CD4-positive, alpha-beta T cell treated with Interleukin-6 for 4 hours (primary cell): ENCODE data around the gene PTPRN2.

Experiments used
- DNase-seq: peaks from one replicate; pipeline ENCODE4 v3.0.0-alpha.2; 2020; ENCODE audit warnings: mixed read lengths

The PTPRN2 gene

DNA sequence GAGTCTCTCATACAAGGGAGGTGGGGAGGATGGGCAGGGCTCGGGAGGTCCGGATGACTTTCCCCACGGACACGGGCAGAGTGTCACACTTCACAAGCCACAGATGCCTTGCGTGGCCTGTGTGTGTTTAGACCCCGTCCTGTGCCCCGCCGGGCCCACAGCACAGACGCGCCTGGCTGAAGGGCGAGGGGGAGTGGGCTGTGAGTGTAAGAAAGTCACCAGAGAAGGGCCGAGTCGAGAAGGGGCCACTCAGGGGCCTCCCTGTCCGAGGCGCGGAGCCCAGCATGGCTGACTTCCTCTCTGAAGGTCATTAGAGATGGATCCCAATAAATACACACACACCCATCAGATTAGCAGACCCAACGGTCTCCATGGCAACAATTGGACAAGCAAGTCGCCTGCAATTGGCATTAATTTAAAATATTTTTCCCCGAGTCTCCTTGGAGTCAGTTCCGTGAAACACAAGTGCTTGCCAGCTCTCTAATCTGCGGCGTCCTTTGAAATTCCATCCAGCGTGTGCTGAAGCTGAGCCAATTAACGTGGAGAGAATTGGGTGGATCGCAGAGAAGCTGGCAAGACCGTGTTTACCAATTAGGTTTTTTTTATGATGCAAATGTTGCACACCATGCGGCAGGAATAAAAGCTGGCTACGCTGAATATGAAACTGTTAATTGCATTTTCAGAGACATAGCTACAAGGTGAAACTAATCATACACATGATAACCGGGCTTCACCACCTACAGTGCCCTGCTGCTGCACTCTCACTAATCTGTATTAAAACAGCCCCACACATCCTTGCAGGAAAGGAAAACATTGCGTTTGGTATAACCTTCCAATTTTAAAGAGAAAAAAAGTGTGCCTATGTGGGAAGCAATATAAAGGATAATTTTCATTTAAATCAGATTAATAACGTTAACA lies 571.2 kb downstream of the PTPRN2 start:
- DNase-seq = no peak

GRCh38 chr7:158015403-158016179 lies 572.0 kb downstream of the PTPRN2 start:
- no peak for DNase-seq

DNA sequence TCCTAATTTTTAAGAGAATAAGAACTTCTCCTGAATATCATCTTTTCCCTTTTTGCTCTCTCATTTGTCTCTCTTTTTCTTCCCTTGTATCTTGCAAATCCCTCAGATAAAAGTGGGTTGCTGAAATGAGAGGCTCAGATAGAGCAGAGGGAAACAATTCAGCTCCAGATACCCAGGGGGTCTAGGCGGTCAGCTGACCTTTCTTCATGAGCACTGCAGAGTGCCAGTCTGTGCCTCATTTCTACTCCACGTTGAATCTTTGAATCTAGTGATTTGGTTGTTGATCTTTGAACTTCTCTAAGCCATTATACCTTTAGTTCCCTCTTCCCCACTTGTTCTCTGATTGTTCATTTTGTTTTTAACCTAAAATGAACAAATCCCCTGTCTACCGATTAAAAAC lies 572.6 kb downstream of the PTPRN2 start:
- DNase-seq = no peak

DNA sequence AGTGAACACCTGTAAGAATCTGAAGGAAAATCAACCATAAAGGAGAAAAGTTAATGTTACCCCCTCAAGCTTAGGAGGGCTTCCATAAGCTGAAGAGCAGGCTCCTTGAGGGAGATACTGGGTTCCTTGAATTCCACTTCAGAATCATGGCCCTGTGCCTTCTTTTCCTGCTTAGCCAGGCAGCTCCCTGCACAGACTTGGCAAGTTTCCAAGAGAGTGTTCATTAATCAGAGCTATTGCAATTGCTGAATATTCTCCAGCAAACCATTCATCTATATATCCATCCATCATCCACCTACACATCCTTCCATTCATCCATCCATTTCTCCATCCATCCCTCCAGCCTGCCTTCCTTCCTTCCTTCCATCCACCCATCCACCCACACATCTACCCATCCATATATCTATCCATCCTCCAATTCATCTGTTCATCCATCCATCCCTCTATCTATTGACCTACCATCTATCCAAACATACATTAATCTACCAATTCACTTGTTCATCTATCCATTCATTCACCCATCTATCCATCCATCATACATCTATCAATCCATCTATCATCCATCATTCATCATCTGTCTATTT lies 574.4 kb downstream of the PTPRN2 start:
- DNase-seq = no peak

DNA sequence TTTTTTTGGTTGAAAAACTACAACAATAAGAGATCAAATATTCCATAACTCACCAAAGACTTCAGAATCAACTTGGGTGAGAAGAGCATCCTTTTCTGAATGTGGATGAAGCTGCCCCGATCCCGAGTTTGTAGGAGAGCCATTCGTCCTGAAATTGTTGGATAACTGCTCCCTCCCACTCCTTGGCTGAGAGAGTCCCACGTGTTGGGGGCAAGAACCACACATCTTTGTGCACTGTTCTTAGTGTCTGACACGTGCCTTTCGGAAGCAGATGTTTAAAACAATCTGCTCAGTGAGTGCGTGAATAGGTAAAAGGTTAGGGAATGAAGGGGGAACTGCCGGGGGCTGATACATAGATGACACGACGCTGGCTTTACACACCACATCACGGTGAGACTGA lies 575.7 kb downstream of the PTPRN2 start:
- no peak for DNase-seq

GRCh38 chr7:158010961-158011693 lies 576.5 kb downstream of the PTPRN2 start:
- DNase-seq = no peak

DNA sequence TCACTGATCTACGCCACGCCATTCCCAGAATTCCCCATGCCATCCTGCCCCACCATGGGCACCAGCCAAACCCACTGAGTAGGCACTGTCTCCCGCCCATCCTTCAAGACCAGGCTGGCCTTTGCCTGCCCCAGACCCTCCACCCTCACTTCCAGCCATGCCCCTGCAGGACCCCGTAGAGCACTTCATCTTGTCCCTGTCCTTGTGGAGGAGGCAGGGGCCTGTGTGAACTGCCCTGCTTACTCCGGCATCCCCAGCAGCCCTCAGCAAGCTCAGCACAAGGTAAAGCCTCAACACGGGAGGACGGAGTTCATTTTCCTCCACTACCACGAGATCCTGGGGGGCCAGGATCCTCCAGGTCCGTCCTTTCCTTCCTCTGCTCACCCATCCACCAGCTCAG lies 577.7 kb downstream of the PTPRN2 start:
- no peak for DNase-seq

DNA sequence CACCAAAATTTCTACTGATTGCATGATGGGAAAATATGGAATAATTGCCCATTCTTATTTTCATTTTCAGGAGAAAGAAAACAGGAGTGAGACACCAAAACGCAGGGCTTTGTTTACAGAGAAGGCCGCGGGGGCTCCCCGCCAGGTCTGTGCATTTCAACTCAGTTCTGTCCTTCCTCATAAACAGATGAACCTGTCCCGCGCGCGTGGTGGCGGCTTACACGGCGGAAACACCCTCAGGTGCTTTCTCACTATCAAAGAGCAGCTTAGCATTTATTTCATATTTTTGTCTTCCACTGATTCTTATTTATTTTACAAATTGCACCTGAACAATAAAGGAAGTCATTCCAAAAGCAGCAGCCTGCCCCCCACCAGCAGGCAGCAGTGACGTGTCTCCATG lies 579.4 kb downstream of the PTPRN2 start:
- DNase-seq = no peak

DNA sequence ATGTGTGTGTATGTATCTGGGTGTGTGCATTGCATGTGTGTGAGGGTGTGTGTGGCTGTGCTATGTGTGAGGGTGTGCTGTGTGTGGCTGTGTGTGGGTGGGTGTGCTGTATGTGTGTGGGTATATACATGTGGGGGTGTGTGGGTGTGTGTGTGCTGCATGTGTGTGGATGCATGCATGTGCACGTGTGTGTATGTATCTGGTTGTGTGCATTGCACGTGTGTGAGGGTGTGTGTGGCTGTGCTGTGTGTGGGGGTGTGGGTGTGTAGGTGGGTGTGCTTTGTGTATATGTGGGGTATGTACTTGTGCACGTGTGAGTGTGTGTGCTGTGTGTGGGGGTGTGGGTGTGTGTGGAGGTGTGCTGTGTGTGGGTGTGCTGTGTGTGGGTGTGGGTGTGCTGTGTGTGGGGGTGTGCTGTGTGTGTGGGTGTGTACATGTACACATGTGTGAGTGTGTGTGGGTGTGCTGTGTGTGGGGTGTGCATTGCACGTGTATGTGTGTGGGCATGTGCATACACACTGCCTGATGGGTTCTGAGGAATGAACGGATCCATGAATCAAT lies 579.8 kb downstream of the PTPRN2 start:
- no peak for DNase-seq

GRCh38 chr7:158006841-158007696 lies 580.6 kb downstream of the PTPRN2 start:
- no peak for DNase-seq

DNA sequence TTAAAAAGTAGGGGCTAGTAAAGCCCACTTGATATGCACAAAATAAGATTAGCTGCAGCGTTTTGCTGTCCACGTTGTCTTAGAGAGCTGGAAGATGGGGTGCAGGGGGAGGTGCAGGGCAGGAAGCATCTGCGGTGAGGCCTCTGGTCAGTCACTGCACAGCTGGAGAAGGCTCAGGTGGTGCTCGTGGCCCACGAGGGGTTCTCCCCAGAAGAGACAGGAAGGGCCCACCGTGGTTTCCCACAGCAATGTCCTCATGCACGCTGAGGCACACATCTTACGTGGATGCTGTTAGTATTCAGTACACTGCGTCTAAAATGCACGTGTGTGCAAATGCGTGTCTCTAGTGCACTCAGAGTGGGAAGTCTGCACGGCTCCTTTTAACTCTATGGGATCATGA lies 582.1 kb downstream of the PTPRN2 start:
- DNase-seq = no peak

DNA sequence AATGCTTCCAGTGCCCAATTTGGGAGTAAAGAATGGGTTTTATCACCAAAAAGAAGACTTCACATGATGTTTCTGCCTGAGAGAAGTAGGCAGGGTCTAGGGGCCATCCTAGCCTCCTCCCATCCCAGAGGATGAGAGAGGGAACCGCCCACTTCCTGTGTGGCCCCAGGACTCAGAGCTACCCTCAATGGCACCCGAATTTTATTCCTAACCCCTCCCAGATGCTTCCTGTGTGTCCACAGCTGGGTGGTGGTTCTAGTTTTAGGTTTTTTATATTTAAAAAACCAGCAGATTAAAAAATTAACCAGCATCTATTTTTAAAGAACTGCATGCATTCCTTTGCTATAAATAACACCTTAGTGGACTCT lies 583.5 kb downstream of the PTPRN2 start:
- no peak for DNase-seq

DNA sequence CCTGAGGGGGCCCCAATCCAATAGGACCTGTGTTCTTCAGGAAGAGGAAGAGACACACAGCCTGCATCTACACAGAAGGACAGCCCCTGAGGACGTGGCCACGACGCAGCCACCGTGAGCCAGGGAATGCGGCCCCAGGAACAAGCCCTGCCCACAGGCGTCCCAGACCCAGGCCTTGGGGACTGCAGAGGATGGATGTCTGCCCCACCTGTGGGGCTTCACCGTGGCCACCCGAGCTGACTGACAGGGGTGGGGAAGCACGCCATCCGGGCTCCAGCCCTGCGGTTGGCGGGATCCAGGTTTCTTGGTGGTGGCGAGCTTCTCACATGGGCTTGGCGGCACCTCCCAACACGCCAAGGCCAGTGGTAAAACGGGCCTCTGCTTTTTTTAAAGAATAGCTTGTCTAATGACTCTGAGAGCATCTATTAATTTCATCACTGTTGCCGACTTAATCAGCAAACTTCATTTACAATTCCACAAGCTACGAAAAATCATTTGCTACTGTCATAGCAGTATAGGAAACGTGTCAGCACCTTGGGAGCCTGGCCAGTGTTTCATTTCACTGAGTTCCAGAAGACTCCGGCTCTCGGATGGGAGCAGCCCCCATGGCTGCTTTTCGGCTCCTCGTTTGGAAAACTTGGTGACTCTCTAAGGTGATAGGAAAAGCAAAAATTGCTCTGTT lies 584.0 kb downstream of the PTPRN2 start:
- no peak for DNase-seq

DNA sequence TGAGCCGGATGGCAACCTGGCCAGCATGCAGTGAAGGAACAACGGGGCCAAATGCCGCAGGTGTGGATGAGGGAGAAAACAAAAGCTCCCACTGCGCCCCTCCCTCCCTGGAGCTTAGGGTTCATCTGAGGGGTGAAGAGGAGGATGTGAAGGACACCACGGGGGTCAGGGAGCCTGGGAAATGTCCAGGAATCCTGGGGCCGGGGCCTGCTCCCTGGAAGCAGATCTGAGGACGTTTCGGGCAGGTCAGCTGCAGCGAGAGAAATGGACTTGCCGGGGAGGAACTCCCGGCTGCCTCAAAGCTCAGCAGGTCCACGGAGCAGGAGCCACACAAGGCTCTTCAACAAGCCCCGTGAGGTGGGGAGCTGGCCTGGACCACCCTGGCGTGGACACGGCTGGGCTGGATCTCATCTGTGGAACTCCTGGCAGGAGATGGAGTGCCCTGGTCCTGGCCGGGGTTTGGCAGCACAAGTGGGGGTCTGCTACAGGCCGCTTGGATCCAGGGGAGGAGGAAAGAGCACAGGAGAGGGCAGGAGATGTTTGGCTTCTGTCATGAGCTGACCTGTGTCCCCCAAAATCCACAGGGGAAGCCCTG lies 585.0 kb downstream of the PTPRN2 start:
- DNase-seq = no peak

DNA sequence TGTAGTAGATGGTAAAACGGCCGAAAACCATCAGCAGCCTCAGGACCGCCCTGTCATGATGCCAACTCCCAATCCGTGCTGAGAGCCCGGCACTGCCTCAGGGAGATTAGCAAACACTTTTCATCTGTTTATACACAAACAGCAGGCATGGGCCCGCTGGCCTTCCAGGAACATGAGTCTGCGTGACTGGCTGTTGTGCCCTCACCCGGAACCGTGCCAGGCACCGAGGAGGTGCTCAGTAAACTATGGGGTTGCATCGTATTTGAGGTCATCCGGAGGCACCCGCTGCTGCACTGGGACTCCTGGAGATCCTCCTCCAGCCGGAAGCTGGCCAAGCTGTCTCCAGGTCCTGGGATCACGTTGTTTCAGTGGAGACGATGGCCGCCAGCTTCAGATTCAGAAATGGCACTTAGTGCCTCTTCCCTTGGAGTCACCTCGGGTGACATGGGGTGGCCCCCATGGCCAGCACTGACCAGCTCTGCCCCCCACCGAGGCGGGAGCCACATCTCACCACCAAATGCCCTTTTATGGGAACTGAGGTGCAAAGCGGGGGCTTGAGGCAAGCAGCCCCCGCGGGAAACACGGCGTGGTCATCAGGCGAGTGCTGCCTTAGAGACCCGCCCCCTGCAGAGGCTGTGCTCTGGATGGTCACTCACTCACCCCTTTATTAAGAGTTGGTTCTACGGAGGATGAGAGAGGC lies 585.9 kb downstream of the PTPRN2 start:
- no peak for DNase-seq

GRCh38 chr7:158001003-158001402 lies 586.6 kb downstream of the PTPRN2 start:
- no peak for DNase-seq

DNA sequence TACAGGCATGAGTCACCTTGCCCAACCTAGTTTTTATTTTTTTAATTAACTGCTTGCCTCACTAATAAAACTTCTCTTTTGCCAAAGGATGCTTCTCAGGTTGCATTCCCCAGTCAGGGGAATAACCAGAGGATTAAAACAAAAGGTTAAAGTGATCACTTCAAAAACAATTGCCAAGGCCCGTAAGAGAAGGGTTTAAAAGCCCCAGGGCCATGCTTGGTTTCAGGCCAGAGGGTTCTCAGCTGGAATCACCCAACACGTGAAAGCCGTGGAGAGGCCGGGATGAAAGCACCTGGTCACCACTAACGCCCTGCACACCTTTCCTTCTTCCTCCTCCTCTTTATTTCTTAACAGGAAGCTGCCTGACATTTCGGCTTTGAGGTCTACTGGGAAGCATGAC lies 587.5 kb downstream of the PTPRN2 start:
- DNase-seq = no peak

GRCh38 chr7:157998884-157999552 lies 588.6 kb downstream of the PTPRN2 start:
- DNase-seq = no peak

DNA sequence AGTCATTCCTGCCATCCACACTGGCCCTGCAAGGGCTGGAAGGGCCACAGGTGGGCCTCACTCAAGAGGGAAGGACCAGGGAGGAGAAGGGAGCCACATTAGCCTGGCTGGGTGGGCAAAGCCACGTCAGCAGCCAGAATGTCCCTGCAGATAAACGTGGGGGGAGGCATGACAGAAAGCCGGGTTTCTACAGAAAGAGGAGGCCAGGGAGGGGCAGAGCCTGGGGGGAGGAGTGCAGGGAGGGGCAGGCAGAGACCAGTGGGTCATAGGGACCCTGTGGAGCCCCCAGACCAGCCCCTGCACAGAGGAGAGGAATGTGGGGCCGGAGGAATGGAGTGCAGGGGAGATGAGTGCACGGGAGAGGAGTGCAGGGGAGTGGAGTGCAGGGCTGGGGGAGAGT lies 590.2 kb downstream of the PTPRN2 start:
- no peak for DNase-seq

GRCh38 chr7:157997080-157997440 lies 590.6 kb downstream of the PTPRN2 start:
- DNase-seq = no peak
